ENCODE data around the gene CCDC183.
"Not testable (repeated sequence)": the region's sequence is repeated elsewhere in the genome, so short reads cannot be mapped to it uniquely, and the experiment has no call there.

The CCDC183 gene

GRCh38 chr9:136766410-136767120 lies 29.6 kb upstream of the CCDC183 start:
- not testable (repeated sequence) for DNase-seq (ENCODE audit: insufficient read length, low spot score)
- TF ChIP-seq POU2F2 (IDR thresholded peaks at IDR 0.05; ENCODE audit: low read depth, low read length), result peak; percentile 48; the same call in 1 of the 2 replicates
- peak; percentile 84 for FAIRE-seq

GRCh38 chr9:136769710-136770191 lies 26.4 kb upstream of the CCDC183 start:
- TF ChIP-seq TAF1 (IDR thresholded peaks at IDR 0.05; ENCODE audit: low read depth, low read length), result no peak
- no peak for TF ChIP-seq POLR2A (IDR thresholded peaks at IDR 0.05; ENCODE audit: low read depth, low read length)
- no peak for TF ChIP-seq POU2F2 (IDR thresholded peaks at IDR 0.05; ENCODE audit: low read depth, low read length)
- no peak for TF ChIP-seq PAX5 (IDR thresholded peaks at IDR 0.05; ENCODE audit: insufficient read depth, low read length, severe bottlenecking)
- TF ChIP-seq SPI1 (IDR thresholded peaks at IDR 0.05; ENCODE audit: low read depth, low read length), result no peak
- TF ChIP-seq POLR2AphosphoS5 (IDR thresholded peaks at IDR 0.05; ENCODE audit: low read depth, low read length), result no peak
- DNase-seq (ENCODE audit: insufficient read length, low spot score) (peak; percentile 69), FAIRE-seq (no peak)

- no peak for FAIRE-seq
Observed at GRCh38 chr9:136771907-136772415, 24.2 kb upstream of the CCDC183 start.

GRCh38 chr9:136773386-136774044 lies 22.6 kb upstream of the CCDC183 start:
- TF ChIP-seq POU2F2 (IDR thresholded peaks at IDR 0.05; ENCODE audit: low read depth, low read length) (no peak), PAX5 (IDR thresholded peaks at IDR 0.05; ENCODE audit: insufficient read depth, low read length, severe bottlenecking) (no peak), POLR2A (IDR thresholded peaks at IDR 0.05; ENCODE audit: low read depth, low read length) (no peak), SPI1 (IDR thresholded peaks at IDR 0.05; ENCODE audit: low read depth, low read length) (no peak), TAF1 (IDR thresholded peaks at IDR 0.05; ENCODE audit: low read depth, low read length) (no peak), POLR2AphosphoS5 (IDR thresholded peaks at IDR 0.05; ENCODE audit: low read depth, low read length) (no peak)
- no peak for DNase-seq (ENCODE audit: insufficient read length, low spot score)
- FAIRE-seq, result no peak

More at GRCh38 chr9:136771907-136772415, 24.2 kb upstream of the CCDC183 start:
- no peak for DNase-seq (ENCODE audit: insufficient read length, low spot score)
- TF ChIP-seq SPI1 (IDR thresholded peaks at IDR 0.05; ENCODE audit: low read depth, low read length) (no peak), POLR2A (IDR thresholded peaks at IDR 0.05; ENCODE audit: low read depth, low read length) (no peak), TAF1 (IDR thresholded peaks at IDR 0.05; ENCODE audit: low read depth, low read length) (no peak), POLR2AphosphoS5 (IDR thresholded peaks at IDR 0.05; ENCODE audit: low read depth, low read length) (no peak), PAX5 (IDR thresholded peaks at IDR 0.05; ENCODE audit: insufficient read depth, low read length, severe bottlenecking) (no peak), POU2F2 (IDR thresholded peaks at IDR 0.05; ENCODE audit: low read depth, low read length) (no peak)

GRCh38 chr9:136774416-136775045 lies 21.6 kb upstream of the CCDC183 start:
- FAIRE-seq (no peak), DNase-seq (ENCODE audit: insufficient read length, low spot score) (no peak)
- TF ChIP-seq TAF1 (IDR thresholded peaks at IDR 0.05; ENCODE audit: low read depth, low read length) (no peak), SPI1 (IDR thresholded peaks at IDR 0.05; ENCODE audit: low read depth, low read length) (no peak), POLR2A (IDR thresholded peaks at IDR 0.05; ENCODE audit: low read depth, low read length) (no peak), POLR2AphosphoS5 (IDR thresholded peaks at IDR 0.05; ENCODE audit: low read depth, low read length) (no peak), PAX5 (IDR thresholded peaks at IDR 0.05; ENCODE audit: insufficient read depth, low read length, severe bottlenecking) (no peak), POU2F2 (IDR thresholded peaks at IDR 0.05; ENCODE audit: low read depth, low read length) (no peak)

DNA sequence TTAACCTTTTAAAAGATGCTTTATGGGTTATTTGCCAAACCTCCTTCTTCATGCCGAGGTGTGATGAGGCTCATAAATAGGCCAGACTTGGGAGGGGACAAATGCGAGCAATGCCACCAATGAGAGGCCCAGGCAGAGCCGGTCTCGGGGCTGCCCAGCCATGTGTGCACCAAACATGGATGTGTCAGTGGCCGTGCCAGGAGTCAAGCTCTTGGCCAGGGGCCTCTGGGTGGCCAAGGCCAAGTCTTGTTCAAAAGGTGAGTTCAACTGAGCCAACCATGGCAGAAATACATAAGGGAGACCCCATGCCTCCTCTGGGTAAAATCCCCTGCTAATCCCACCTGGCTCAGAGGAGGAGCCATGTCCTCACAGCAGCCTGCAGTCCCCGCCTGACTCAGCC lies 20.9 kb upstream of the CCDC183 start:
- DNase-seq (ENCODE audit: insufficient read length, low spot score) (no peak), FAIRE-seq (no peak)
- no peak for TF ChIP-seq SPI1 (IDR thresholded peaks at IDR 0.05; ENCODE audit: low read depth, low read length)
- no peak for TF ChIP-seq POLR2A (IDR thresholded peaks at IDR 0.05; ENCODE audit: low read depth, low read length)
- no peak for TF ChIP-seq TAF1 (IDR thresholded peaks at IDR 0.05; ENCODE audit: low read depth, low read length)
- no peak for TF ChIP-seq POLR2AphosphoS5 (IDR thresholded peaks at IDR 0.05; ENCODE audit: low read depth, low read length)

DNA sequence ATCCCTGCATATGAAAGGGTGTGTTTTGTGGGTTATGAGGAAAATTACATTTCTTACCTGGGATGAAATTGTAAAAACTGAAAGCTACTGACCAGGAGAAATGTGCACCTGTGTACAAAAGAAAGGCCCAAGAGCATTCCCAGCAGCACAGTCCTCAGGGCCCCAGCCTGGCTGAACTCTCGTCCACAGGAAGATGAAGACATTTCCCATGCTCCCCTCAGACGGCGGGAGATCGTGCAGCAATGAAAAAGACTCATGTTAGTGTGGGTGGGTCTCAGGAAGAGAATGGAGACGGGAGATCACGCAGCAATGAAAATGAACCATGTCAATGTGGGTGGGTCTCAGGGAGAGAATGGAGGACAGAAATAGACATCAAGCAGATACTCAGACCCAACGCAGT lies 19.2 kb upstream of the CCDC183 start:
- FAIRE-seq (no peak), DNase-seq (ENCODE audit: insufficient read length, low spot score) (no peak)
- no peak for TF ChIP-seq POLR2A (IDR thresholded peaks at IDR 0.05; ENCODE audit: low read depth, low read length)
- no peak for TF ChIP-seq SPI1 (IDR thresholded peaks at IDR 0.05; ENCODE audit: low read depth, low read length)
- no peak for TF ChIP-seq POLR2AphosphoS5 (IDR thresholded peaks at IDR 0.05; ENCODE audit: low read depth, low read length)
- no peak for TF ChIP-seq POU2F2 (IDR thresholded peaks at IDR 0.05; ENCODE audit: low read depth, low read length)
- TF ChIP-seq TAF1 (IDR thresholded peaks at IDR 0.05; ENCODE audit: low read depth, low read length), result no peak
- no peak for TF ChIP-seq PAX5 (IDR thresholded peaks at IDR 0.05; ENCODE audit: insufficient read depth, low read length, severe bottlenecking)

GRCh38 chr9:136777359-136777758 lies 18.8 kb upstream of the CCDC183 start:
- no peak for FAIRE-seq
- DNase-seq (ENCODE audit: insufficient read length, low spot score), result no peak
- TF ChIP-seq POLR2AphosphoS5 (IDR thresholded peaks at IDR 0.05; ENCODE audit: low read depth, low read length), result no peak
- TF ChIP-seq SPI1 (IDR thresholded peaks at IDR 0.05; ENCODE audit: low read depth, low read length), result no peak
- no peak for TF ChIP-seq POU2F2 (IDR thresholded peaks at IDR 0.05; ENCODE audit: low read depth, low read length)
- TF ChIP-seq TAF1 (IDR thresholded peaks at IDR 0.05; ENCODE audit: low read depth, low read length), result no peak
- no peak for TF ChIP-seq PAX5 (IDR thresholded peaks at IDR 0.05; ENCODE audit: insufficient read depth, low read length, severe bottlenecking)
- TF ChIP-seq POLR2A (IDR thresholded peaks at IDR 0.05; ENCODE audit: low read depth, low read length), result no peak

DNA sequence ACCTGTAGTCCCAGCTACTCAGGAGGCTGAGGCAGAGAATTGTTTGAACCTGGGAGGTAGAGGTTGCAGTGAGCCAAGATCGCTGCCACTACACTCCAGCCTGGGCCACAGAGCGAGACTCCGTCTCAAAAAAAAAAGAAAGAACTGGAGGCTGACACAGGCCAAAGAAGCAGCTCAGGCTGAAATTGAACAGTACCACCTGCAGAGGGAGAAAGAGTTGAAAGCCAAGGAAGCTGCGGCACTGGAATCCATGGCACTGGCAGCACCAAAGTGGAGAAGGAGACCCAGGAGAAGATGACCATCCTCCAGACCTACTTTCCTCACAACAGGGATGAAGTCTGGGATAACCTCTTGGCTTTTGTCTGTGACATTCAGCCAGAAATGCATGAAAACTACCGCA lies 16.3 kb upstream of the CCDC183 start:
- FAIRE-seq (no peak), DNase-seq (ENCODE audit: insufficient read length, low spot score) (no peak)
- TF ChIP-seq POU2F2 (IDR thresholded peaks at IDR 0.05; ENCODE audit: low read depth, low read length) (no peak), POLR2A (IDR thresholded peaks at IDR 0.05; ENCODE audit: low read depth, low read length) (no peak), SPI1 (IDR thresholded peaks at IDR 0.05; ENCODE audit: low read depth, low read length) (no peak)
